Measurements from ENCODE around the gene DNAH7. TPM values are rescaled to one million over a fixed set of nuclear protein-coding genes. Genes with fewer than 3 reads are reported as not detected.

Gene DNAH7
- total RNA-seq, 2 donors from 2014 or later: 1.1 to 1.5 TPM

DNA sequence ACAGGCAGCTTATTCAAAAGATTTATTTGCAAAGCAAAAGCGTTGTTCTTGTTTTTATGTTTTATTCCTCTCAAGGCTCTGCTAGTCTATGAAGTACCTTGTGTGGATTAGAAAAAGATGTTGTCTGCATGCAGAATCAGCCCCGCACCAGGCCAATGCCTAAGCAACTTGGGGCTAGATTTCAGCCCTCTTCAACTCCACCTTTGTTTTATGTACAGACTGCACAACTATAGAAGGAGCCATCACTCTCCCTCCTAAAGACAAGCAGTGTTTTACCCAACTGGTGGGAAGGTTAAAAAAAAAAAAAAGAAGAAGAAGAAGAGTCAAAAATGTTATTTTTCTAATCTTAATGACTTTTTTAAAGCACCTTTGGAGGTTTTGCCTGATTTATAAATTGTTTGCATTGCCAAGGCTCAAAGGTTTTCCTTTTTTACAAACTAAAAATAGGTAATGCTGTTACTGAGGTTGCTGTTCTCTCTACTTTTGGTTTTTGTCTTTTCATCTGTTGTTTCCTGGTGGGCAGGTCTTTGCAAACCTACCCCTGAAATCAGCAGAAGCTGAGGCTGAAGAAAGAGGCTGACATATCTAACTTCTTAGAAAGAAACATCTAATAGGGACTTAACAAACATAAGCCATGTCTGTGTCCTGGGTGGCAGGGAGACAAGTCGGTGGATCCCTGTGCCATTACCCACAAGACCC lies 247.6 kb downstream of the DNAH7 start:
- H3K4me3 Mint-ChIP-seq: no peak overlapping the region
- TF ChIP-seq, protein P1, sequence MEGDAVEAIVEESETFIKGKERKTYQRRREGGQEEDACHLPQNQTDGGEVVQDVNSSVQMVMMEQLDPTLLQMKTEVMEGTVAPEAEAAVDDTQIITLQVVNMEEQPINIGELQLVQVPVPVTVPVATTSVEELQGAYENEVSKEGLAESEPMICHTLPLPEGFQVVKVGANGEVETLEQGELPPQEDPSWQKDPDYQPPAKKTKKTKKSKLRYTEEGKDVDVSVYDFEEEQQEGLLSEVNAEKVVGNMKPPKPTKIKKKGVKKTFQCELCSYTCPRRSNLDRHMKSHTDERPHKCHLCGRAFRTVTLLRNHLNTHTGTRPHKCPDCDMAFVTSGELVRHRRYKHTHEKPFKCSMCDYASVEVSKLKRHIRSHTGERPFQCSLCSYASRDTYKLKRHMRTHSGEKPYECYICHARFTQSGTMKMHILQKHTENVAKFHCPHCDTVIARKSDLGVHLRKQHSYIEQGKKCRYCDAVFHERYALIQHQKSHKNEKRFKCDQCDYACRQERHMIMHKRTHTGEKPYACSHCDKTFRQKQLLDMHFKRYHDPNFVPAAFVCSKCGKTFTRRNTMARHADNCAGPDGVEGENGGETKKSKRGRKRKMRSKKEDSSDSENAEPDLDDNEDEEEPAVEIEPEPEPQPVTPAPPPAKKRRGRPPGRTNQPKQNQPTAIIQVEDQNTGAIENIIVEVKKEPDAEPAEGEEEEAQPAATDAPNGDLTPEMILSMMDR (conservative IDR thresholded peaks at IDR 0.05): no peak
- no peak overlapping the region for H3K4me3 ChIP-seq (ENCODE audit: low read length)
- no peaks in the 10 kb centered on the region for H3K4me1 Mint-ChIP-seq
- DNase-seq: no peak
- H3K36me3 ChIP-seq (ENCODE audit: control insufficient read depth, insufficient read depth, low read length): no peaks in the 10 kb centered on the region
- H3K27me3 ChIP-seq (ENCODE audit: control insufficient read depth, insufficient read depth, low read length, poor library complexity, severe bottlenecking): no peaks in the 10 kb centered on the region
- no peak overlapping the region for H3K9ac ChIP-seq (ENCODE audit: extremely low read depth, low read length, poor library complexity, severe bottlenecking)
- H3K9me3 Mint-ChIP-seq: no peaks in the 10 kb centered on the region
- H3K27me3 Mint-ChIP-seq (ENCODE audit: insufficient read depth): no peaks in the 10 kb centered on the region
- H3K4me1 ChIP-seq (ENCODE audit: control insufficient read depth, insufficient read depth, low read length): no peaks in the 10 kb centered on the region
- no peaks in the 10 kb centered on the region for H3K9me3 ChIP-seq (ENCODE audit: control insufficient read depth, low read length)
- no peak overlapping the region for H3K27ac ChIP-seq (ENCODE audit: low read depth, low read length)
- H3K36me3 Mint-ChIP-seq (ENCODE audit: low read depth): no peaks in the 10 kb centered on the region
- 98 to 100% methylated on average over 2 to 3 of the region's 3 CpGs for WGBS, 2 experiments (ENCODE audit: insufficient coverage in 1 of 2, insufficient read length in 1 of 2)
- H3K27ac Mint-ChIP-seq: no peak overlapping the region

GRCh38 chr2:195820373-195820772 lies 248.3 kb downstream of the DNAH7 start:
- 96 to 100% methylated on average over 1 to 3 of the region's 3 CpGs for WGBS, 2 experiments (ENCODE audit: insufficient coverage in 1 of 2, insufficient read length in 1 of 2)
- no peak overlapping the region for H3K27ac Mint-ChIP-seq
- Histone ChIP-seq H3K9ac (ENCODE audit: extremely low read depth, low read length, poor library complexity, severe bottlenecking) (no peak overlapping the region), H3K27ac (ENCODE audit: low read depth, low read length) (no peak overlapping the region), H3K4me3 (ENCODE audit: low read length) (no peak overlapping the region), H3K9me3 (ENCODE audit: control insufficient read depth, low read length) (no peaks in the 10 kb centered on the region), H3K27me3 (ENCODE audit: control insufficient read depth, insufficient read depth, low read length, poor library complexity, severe bottlenecking) (no peaks in the 10 kb centered on the region), H3K36me3 (ENCODE audit: control insufficient read depth, insufficient read depth, low read length) (no peaks in the 10 kb centered on the region), H3K4me1 (ENCODE audit: control insufficient read depth, insufficient read depth, low read length) (no peaks in the 10 kb centered on the region)
- TF ChIP-seq, protein P1 (conservative IDR thresholded peaks at IDR 0.05): no peak
- H3K4me1 Mint-ChIP-seq: no peaks in the 10 kb centered on the region
- H3K27me3 Mint-ChIP-seq (ENCODE audit: insufficient read depth): no peaks in the 10 kb centered on the region
- no peak overlapping the region for H3K4me3 Mint-ChIP-seq
- no peaks in the 10 kb centered on the region for H3K9me3 Mint-ChIP-seq
- no peak for DNase-seq
- H3K36me3 Mint-ChIP-seq (ENCODE audit: low read depth): no peaks in the 10 kb centered on the region

- H3K4me3 Mint-ChIP-seq: no peak overlapping the region
- no peak for DNase-seq
- H3K36me3 ChIP-seq (ENCODE audit: control insufficient read depth, insufficient read depth, low read length): no peaks in the 10 kb centered on the region
- no peak overlapping the region for H3K9ac ChIP-seq (ENCODE audit: extremely low read depth, low read length, poor library complexity, severe bottlenecking)
- H3K36me3 Mint-ChIP-seq (ENCODE audit: low read depth): no peaks in the 10 kb centered on the region
- TF ChIP-seq, protein P1 (conservative IDR thresholded peaks at IDR 0.05): no peak
- H3K9me3 ChIP-seq (ENCODE audit: control insufficient read depth, low read length): no peaks in the 10 kb centered on the region
- H3K4me1 ChIP-seq (ENCODE audit: control insufficient read depth, insufficient read depth, low read length): no peaks in the 10 kb centered on the region
- H3K4me3 ChIP-seq (ENCODE audit: low read length): no peak overlapping the region
- no peaks in the 10 kb centered on the region for H3K27me3 ChIP-seq (ENCODE audit: control insufficient read depth, insufficient read depth, low read length, poor library complexity, severe bottlenecking)
- H3K4me1 Mint-ChIP-seq: no peaks in the 10 kb centered on the region
- H3K27ac Mint-ChIP-seq: no peak overlapping the region
- H3K9me3 Mint-ChIP-seq: no peaks in the 10 kb centered on the region
- no peaks in the 10 kb centered on the region for H3K27me3 Mint-ChIP-seq (ENCODE audit: insufficient read depth)
- no peak overlapping the region for H3K27ac ChIP-seq (ENCODE audit: low read depth, low read length)
- WGBS, 2 experiments (ENCODE audit: insufficient coverage in 1 of 2, insufficient read length in 1 of 2): 86 to 90% methylated on average over 1 of the region's 1 CpG
Observed at GRCh38 chr2:195819276-195819675, 249.4 kb downstream of the DNAH7 start.

Measured in endodermal cell (in vitro differentiated cells).